ENCODE results near the gene NCAM2. TPM values are rescaled to one million over a fixed set of nuclear protein-coding genes. Genes with fewer than 3 reads are reported as not detected.

NCAM2 gene
- polyA plus RNA-seq, 1 experiment = 7.7 TPM

GRCh38 chr21:20971296-20971921, 26.8 kb upstream of the NCAM2 start:
- Histone ChIP-seq H3K27me3 (ENCODE audit: control insufficient read depth, insufficient read depth, low read length) (no peaks in the 10 kb centered on the region), H3K27ac (ENCODE audit: low read depth, low read length) (no peak overlapping the region), H3K4me3 (ENCODE audit: low read depth, low read length) (no peak overlapping the region), H3K9me3 (ENCODE audit: control insufficient read depth, insufficient read depth, low read length) (no peaks in the 10 kb centered on the region; the same call in 1 of the 2 replicates)
- POLR2A ChIA-PET = no interaction called here
- TF ChIP-seq, protein P1, sequence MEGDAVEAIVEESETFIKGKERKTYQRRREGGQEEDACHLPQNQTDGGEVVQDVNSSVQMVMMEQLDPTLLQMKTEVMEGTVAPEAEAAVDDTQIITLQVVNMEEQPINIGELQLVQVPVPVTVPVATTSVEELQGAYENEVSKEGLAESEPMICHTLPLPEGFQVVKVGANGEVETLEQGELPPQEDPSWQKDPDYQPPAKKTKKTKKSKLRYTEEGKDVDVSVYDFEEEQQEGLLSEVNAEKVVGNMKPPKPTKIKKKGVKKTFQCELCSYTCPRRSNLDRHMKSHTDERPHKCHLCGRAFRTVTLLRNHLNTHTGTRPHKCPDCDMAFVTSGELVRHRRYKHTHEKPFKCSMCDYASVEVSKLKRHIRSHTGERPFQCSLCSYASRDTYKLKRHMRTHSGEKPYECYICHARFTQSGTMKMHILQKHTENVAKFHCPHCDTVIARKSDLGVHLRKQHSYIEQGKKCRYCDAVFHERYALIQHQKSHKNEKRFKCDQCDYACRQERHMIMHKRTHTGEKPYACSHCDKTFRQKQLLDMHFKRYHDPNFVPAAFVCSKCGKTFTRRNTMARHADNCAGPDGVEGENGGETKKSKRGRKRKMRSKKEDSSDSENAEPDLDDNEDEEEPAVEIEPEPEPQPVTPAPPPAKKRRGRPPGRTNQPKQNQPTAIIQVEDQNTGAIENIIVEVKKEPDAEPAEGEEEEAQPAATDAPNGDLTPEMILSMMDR (IDR thresholded peaks at IDR 0.05; ENCODE audit: low read depth, low read length) = peak; percentile 59
- peak; percentile 2 for DNase-seq (ENCODE audit: low read depth, low spot score)
- CTCF ChIA-PET = interaction anchor here (0.6 to 1.4 kb wide), 7 partner anchors 9 to 1130 kb away, joined by 3 to 6 read pairs (median 3); no protein-coding TSS in a partner anchor

DNA sequence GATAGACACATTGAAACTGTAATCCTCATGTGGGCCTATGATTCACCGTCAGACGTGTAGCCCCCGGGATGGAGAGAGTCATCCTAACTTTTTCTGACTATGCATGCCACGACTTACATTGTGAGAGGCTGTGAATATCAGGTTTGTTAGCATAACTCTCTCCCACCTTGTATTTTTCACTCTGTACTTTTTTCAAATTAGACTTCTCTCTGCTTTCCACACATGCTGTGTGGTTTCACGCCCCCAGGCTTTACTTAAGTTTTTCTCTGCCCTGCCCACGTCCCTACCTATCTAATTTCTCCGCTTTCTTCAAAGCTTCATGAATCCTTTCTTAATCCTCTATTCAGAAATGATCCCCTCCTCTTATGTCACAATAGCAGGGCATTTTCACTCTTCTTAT, 3.4 kb upstream of the NCAM2 start:
- TF ChIP-seq, protein P1 (IDR thresholded peaks at IDR 0.05; ENCODE audit: low read depth, low read length) = no peak
- Histone ChIP-seq H3K27me3 (ENCODE audit: control insufficient read depth, insufficient read depth, low read length) (peaks cover 5% of the 10 kb centered on the region), H3K4me3 (ENCODE audit: low read depth, low read length) (no peak overlapping the region), H3K9me3 (ENCODE audit: control insufficient read depth, insufficient read depth, low read length) (no peaks in the 10 kb centered on the region), H3K27ac (ENCODE audit: low read depth, low read length) (no peak overlapping the region)
- ChIA-PET CTCF (no interaction called here), POLR2A (no interaction called here)
- DNase-seq (ENCODE audit: low read depth, low spot score) = no peak

- ChIA-PET CTCF (no interaction called here), POLR2A (no interaction called here)
- H3K4me3 ChIP-seq (ENCODE audit: low read depth, low read length) = peak overlapping the region; percentile 68
Observed at GRCh38 chr21:20996421-20997310, 1.5 kb upstream of the NCAM2 start.

DNA sequence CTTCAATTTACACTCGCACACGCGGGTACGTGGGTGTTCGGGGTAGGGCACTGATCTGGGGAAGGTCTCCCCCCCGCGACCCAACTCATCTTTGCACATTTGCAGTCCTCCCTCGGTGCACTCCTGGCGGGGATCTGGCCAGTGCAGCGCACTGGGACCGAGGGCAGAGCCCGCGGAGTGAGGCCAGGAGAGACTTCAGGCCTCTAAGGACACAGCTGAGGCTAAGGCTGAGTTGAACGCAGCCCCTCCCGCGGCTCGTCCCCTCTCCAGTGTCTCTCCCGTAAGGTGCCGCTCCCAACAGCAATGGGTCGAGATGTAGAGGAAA, 936 bp upstream of the NCAM2 start:
- ChIA-PET CTCF (interaction anchor here (4.0 kb wide), 1 partner anchor 1795 kb away, joined by 25 read pairs; no protein-coding TSS in a partner anchor), POLR2A (no interaction called here)
- TF ChIP-seq, protein P1 (IDR thresholded peaks at IDR 0.05; ENCODE audit: low read depth, low read length) = no peak
- Histone ChIP-seq H3K9me3 (ENCODE audit: control insufficient read depth, insufficient read depth, low read length) (no peaks in the 10 kb centered on the region), H3K27me3 (ENCODE audit: control insufficient read depth, insufficient read depth, low read length) (peaks cover 5% of the 10 kb centered on the region), H3K27ac (ENCODE audit: low read depth, low read length) (no peak overlapping the region), H3K4me3 (ENCODE audit: low read depth, low read length) (peak overlapping the region; percentile 68)
- DNase-seq (ENCODE audit: low read depth, low spot score) = no peak

More at GRCh38 chr21:20996421-20997310, 1.5 kb upstream of the NCAM2 start:
- Histone ChIP-seq H3K9me3 (ENCODE audit: control insufficient read depth, insufficient read depth, low read length) (no peaks in the 10 kb centered on the region), H3K27ac (ENCODE audit: low read depth, low read length) (no peak overlapping the region), H3K27me3 (ENCODE audit: control insufficient read depth, insufficient read depth, low read length) (peaks cover 5% of the 10 kb centered on the region)
- TF ChIP-seq, protein P1 (IDR thresholded peaks at IDR 0.05; ENCODE audit: low read depth, low read length) = no peak
- DNase-seq (ENCODE audit: low read depth, low spot score) = no peak

DNA sequence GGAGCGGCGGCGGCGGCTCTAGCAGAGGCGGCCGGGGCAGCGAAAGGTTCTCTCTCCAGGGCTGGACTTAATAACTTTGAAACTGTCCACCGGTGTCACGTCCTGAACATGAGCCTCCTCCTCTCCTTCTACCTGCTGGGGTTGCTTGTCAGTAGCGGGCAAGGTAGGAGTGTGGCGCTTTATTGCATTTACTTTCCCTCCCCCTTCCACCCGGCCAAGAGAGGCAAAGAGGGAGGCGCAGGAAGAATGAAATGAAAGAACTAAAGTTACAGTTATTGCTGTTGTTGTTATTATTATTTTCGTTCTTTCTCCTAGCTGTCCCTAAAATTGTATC, 214 bp downstream of the NCAM2 start:
- Histone ChIP-seq H3K27ac (ENCODE audit: low read depth, low read length) (no peak overlapping the region), H3K4me3 (ENCODE audit: low read depth, low read length) (peak overlapping the region; percentile 68), H3K9me3 (ENCODE audit: control insufficient read depth, insufficient read depth, low read length) (no peaks in the 10 kb centered on the region), H3K27me3 (ENCODE audit: control insufficient read depth, insufficient read depth, low read length) (peaks cover 5% of the 10 kb centered on the region)
- DNase-seq (ENCODE audit: low read depth, low spot score) = no peak
- POLR2A ChIA-PET = interaction anchor here (1.2 kb wide), 1 partner anchor 167 kb away, joined by 4 read pairs; no protein-coding TSS in a partner anchor
- TF ChIP-seq, protein P1 (IDR thresholded peaks at IDR 0.05; ENCODE audit: low read depth, low read length) = no peak
- CTCF ChIA-PET = interaction anchor here (0.7 to 4.0 kb wide), 4 partner anchors 21 to 1794 kb away, joined by 3 to 25 read pairs (median 12); no protein-coding TSS in a partner anchor
